WI38 (cell line): Measurements from ENCODE around the gene NCOA1.
"Not testable (repeated sequence)": the region's sequence is repeated elsewhere in the genome, so short reads cannot be mapped to it uniquely, and the experiment has no call there.

Source experiments
- H3K4me3 ChIP-seq: 2 replicates; pipeline ENCODE4 v1.5.1; 2011; ENCODE audit warnings: low read depth, mild to moderate bottlenecking, control low read depth, low read length
- TF ChIP-seq, protein P1 (sequence below): IDR thresholded peaks from 2 replicates; pipeline ENCODE4 v1.5.1; 2012; ENCODE audit warnings: low read depth, mild to moderate bottlenecking, control low read depth, low read length

NCOA1 gene

DNA sequence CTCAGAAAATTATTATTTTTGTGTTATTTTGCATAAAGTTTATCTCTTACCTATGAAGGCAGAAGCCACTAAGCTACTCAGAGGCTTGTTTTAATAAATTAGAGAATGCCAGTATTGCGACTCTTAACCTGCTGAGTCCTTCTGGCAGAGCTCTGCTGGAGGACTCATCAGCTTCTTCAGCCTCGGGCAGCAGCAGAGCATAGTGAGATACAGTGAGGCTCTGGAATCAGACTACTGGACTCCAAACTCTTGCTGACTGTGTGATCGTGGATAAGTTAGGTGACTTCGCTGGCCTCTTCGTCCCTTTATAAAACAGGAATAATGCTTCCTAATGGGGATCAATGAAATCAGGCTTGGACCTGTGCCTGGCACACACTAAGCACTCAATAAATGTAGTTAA, 300.4 kb downstream of the NCOA1 start:
- TF ChIP-seq, protein P1, sequence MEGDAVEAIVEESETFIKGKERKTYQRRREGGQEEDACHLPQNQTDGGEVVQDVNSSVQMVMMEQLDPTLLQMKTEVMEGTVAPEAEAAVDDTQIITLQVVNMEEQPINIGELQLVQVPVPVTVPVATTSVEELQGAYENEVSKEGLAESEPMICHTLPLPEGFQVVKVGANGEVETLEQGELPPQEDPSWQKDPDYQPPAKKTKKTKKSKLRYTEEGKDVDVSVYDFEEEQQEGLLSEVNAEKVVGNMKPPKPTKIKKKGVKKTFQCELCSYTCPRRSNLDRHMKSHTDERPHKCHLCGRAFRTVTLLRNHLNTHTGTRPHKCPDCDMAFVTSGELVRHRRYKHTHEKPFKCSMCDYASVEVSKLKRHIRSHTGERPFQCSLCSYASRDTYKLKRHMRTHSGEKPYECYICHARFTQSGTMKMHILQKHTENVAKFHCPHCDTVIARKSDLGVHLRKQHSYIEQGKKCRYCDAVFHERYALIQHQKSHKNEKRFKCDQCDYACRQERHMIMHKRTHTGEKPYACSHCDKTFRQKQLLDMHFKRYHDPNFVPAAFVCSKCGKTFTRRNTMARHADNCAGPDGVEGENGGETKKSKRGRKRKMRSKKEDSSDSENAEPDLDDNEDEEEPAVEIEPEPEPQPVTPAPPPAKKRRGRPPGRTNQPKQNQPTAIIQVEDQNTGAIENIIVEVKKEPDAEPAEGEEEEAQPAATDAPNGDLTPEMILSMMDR = no peak
- no peak overlapping the region for H3K4me3 ChIP-seq

DNA sequence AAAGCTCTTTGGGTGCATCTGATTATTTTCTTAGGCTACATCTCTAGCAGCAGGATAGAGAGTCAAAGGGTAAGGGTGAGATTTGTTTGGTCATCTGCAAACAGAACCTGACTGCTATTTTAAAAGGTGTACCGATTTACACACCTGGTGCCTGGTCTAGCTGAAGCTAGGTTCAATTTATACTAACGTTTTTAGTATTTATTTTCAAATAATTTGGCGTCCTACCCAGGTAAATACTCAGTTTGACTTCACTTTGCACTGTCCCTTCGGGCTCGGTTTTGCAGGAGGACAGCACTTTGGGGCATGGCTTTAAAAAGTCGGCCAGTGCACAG, 301.5 kb downstream of the NCOA1 start:
- TF ChIP-seq, protein P1 = no peak
- peak overlapping the region; percentile 86 for H3K4me3 ChIP-seq

GRCh38 chr2:24792874-24793760, 302.1 kb downstream of the NCOA1 start, which contains the start of the genes CENPO and PTRHD1:
CENPO (plus strand) TSS chr2:24793425; CDS start chr2:24793920, 495 bp downstream.
PTRHD1 (minus strand) TSS chr2:24793391; CDS start chr2:24793377, 14 bp downstream.
- H3K4me3 ChIP-seq = peak within 1 kb of the TSS; percentile 86

DNA sequence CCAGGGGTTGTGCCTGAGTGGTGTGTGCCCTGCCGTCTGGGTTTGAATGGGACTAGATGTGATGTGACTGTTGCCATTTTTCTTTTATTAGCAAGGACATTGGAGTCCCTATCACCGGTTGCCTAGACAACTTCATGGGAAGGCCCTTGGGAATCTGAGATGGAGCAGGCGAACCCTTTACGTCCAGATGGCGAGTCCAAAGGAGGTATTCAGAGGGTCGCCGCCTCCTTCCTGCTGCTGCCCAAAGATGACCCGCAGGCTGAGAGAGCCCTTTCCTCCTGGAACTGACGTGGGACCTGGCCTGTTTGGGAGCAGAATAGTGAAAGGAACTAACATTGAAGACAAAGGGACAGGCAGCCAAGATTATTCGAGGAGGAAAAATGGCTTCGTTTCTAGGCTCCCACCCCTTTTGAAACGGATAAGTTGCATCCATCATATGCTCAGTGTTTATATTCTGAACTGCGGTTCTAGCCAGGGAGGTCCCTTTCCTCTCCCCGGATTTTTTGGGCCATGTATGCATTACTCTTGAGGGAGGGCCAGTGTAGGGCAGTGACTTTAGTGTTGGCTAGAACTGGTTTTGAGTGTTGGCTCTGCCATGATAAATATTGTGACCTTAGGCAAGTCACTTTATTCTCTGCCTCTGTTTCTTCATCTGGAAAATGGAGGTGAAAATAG, 302.8 kb downstream of the NCOA1 start:
- H3K4me3 ChIP-seq = peak overlapping the region; percentile 86
- TF ChIP-seq, protein P1 = no peak

More at GRCh38 chr2:24792874-24793760, 302.1 kb downstream of the NCOA1 start, which contains the start of the genes CENPO and PTRHD1:
- TF ChIP-seq, protein P1 = peak; percentile 57; the same call in 1 of the 2 replicates

DNA sequence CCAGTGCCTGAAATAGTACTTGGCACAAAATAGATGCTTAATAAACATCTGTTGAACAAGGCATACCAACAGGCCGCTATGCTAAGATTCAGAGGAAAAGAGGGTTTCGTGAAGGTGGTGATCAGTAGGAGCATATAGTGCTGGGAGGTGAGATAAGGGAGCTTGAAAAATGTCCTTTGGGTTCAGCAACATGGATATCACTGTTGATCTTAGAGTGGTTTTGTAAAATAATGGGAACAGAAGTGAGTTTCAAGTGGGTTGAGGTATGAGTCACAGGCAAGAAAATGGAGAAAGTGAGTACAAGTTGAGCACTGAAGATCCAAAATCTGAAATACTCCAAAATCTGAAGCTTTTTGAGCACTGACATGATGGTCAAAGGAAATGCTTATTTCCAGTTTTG, 306.6 kb downstream of the NCOA1 start:
- H3K4me3 ChIP-seq = no peak overlapping the region
- TF ChIP-seq, protein P1 = no peak

- H3K4me3 ChIP-seq = not testable (repeated sequence)
Observed at GRCh38 chr2:24800487-24800886, 309.4 kb downstream of the NCOA1 start.

DNA sequence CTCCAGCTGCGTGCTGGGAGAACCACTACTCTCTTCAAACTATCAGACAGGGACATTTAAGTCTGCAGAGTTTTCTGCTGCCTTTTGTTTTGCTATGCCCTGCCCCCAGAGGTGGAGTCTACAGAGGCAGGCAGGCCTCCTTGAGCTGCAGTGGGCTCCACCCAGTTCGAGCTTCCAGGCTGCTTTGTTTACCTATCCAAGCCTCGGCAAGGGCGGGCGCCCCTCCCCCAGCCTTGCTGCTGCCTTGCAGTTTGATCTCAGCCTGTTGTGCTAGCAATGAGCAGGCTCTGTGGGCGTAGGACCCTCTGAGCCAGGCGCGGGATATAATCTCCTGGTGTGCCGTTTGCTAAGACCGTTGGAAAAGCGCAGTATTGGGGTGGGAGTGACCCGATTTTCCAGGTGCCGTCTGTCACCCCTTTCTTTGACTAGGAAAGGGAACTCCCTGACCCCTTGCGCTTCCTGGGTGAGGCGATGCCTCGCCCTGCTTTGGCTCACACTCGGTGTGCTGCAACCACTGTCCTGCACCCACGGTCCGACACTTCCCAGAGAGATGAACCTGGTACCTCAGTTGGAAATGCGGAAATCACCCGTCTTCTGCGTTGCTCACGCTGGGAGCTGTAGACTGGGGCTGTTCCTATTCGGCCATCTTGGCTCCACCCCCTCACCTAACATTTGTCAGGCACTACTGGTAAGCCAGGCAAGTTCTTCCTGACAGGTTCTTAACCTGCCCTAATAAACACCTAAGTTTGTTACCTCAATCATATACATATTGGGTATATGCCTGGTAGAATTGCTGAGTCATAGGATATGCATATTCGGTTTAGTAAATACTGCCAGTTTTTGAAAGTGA, 315.0 kb downstream of the NCOA1 start:
- not testable (repeated sequence) for H3K4me3 ChIP-seq
